ENCODE results near the gene ENTR1.
"Not testable (repeated sequence)": the region's sequence is repeated elsewhere in the genome, so short reads cannot be mapped to it uniquely, and the experiment has no call there.

The ENTR1 gene

DNA sequence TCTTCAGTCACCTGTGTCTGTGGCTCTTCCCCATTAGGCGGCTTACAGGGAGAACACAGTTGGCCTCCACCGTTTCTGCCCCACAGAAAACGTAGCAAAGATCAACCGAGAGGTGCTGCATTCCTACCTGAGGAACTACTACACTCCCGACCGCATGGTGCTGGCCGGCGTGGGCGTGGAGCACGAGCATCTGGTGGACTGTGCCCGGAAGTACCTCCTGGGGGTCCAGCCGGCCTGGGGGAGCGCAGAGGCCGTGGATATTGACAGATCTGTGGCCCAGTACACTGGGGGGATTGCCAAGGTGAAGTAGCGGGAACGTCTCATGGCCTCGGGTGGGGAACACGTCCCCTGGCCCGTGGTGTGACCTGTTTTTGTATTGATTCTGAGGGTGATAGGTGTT is 6.5 kb upstream of the ENTR1 start:
- no peak for DNase-seq

GRCh38 chr9:136416427-136416826 is 6.0 kb upstream of the ENTR1 start:
- no peak for DNase-seq

DNA sequence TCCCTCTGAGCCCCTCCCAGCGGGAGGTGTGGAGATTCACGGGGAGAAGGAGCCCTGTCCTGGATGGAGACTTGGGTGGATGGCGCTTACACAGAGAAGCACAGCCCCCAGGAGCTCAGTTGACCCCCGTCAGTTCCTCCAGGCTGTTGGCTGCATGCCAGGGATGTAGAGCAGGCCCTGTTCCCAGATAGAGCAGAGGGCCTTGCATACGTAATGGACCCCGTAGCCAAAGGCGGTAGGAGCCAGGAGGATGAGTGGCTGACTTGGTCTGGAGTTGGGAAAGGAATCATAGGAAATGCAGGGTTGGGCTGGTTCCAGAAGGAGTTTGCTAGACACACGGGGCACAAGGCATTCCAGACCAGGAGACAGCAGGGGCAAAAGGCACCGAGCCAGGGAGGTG is 2.5 kb upstream of the ENTR1 start:
- no peak for DNase-seq

DNA sequence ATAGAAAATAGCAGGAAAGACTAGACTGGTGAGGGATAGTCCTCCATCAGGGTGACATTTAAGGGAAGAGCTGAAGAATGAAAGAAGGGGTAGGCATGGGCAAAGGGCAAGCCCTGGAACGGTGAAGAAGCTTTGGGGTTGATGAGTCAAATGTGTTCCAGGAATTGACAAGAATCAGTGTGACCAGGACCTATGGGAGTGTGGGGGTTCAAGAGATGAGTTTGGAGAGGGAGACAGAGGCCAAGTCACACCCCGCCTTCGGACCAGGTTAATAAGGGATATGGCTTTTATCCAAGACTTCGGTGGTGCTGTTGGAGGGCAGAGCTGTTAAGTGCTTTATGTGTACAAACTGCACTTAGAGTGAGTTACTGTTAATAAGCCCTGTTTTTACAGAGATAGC is 964 bp upstream of the ENTR1 start:
- no peak for DNase-seq

DNA sequence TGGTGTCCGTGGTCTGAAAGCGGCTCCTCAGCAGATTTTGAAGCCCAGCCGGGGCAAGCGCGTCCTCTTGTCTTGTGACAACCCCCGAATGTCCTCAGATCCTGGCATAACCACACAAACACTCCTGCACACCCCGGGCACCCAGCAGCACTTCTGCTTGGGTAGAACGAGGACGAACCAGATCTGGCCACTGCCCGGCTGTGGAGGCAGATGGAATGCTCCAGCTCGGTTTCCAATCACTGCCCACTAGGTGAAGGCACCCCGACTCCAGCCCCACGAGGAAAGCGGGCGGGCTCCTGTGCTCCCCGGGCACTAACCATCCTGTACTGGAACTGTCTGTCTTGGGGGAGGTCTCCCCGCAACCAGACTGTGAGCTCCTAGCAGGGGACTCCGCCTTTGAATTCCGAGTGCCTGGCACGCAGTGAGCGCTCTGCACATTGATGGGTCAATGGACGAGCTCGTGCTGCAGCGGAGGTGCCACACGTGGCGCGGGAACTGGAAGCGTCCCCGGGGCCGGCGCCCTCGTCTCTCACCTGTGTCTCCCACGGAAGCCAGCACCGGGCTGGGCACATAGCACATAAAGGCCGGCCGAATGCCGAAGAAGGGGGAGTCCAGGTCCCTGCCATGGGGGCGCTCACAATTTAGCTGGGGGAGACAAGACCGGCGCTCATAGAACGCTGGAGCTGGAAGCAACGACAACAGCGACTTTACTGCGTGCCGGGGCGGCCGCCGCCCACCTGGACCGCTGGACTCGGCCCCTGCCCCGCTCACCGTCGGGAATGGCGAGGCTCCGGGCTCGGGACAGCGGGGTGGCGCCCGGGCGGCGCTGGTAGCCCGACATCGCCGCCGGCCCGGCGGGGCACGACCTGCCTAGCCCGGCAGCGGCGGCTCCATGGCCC is 608 bp downstream of the ENTR1 start:
- no peak for DNase-seq

- DNase-seq = no peak
Measured at GRCh38 chr9:136407911-136408310, 2.5 kb downstream of the ENTR1 start.

DNA sequence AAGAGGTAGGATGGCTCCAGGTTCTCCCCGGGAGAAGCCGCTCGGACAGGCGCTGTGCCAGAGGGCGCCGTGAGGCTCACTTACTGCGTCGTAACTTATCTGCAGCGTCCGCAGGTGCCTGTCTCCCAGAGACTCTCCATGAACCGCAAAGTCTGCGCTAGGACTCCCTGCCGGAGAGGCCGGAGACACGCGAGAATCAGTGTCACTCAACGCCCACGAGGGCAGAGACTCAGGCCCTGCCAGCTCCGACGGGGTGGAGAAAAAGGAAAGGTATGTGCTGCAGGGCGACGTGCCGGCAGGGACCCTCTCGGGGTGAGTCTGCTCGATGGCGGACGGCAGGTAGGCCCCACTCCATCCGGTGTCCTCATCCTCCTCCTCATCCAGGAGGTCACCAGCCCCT is 3.4 kb downstream of the ENTR1 start:
- DNase-seq = not testable (repeated sequence)

DNA sequence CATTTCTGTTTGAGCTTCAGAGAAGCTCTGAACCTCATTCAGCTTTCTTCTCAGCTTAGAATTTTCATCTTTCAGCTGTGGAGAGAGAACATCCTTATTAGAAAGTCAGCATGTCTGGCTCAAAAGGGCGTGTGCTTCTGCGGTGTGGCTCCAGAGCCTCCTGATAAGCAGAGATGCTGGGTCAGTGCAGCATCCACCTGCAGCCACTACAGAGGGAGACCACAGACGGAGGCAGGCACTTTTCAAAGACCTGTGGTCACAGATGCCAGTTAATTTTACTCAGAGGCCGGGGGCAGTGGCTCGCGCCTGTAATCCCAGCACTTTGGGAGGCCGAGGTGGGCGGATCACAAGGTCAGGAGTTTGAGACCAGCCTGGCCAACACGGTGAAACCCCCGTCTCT is 4.5 kb downstream of the ENTR1 start:
- not testable (repeated sequence) for DNase-seq

DNA sequence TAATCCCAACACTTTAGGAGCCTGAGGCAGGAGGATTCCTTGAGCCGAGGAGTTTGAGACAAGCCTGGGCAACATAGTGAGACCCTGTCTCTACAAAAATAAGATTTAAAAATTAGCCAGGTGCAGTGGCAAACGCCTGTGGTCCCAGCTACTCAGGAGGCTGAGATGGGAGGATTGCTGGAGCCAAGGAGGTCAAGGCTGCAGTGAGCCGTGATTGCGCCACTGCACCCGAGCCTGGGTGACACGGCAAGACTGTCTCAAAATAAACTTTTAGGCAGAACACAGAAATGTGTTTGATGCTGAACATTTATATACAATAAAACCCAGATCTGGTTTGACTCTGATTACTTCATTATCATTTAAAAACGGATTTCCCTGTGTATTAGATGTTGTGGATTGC is 4.9 kb downstream of the ENTR1 start:
- DNase-seq = no peak

DNA sequence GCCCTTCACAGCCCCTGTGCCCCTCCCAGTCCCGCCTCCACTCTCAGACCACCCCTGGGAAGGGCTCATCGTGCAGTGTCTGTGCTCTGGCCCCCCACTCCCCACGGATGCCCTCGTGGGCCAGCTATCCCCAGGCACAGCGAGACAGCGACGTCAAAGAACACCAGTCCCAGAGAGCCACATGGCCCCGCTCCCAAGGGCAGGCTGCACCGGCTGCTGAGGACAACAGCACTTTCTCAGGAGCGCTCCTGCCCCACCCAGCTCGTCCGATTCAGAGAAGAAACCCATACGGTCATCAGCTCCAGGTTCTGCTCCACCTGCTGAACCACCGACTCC is 5.6 kb downstream of the ENTR1 start:
- no peak for DNase-seq

DNA sequence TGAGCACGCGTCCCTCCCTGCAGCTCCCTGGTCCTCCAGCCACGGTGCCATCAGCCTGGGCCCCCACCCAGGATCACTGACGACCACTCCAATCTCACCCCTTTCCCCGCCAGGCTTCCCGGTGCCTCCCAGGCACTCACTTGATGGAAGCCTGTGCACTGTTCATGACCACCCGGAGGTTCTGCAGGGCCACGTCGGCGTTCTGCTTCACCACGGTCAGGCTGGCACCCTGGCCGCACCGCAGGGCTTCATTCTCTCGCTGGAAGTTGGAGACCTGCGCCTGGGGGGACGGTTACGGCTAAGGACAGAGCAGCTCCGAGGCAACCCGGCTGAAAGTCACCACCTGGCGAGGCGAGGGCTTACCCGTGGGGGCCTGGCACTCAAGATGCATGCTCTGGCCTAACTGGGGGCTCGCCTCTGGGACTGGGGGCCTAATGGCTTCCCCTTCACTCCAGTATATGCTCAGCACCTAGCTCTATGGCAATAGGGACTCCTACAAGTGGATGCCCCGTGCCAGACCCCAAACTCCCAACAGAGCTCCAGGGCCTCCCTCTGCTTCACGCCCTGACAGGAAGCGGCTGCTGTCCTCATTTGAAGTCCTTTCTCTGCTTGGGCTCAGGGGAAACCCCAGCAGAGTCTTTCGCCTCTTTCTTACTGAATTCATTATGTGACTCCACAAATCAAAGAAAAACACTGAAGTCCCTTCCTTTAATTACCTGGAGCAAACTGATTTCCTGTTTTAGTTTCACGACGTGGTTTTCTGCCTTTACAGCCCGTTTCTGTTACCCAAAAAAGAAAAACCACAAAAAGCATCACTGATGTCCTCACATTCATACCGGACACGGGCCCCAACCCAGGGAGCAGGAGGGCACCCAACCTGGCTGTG is 6.3 kb downstream of the ENTR1 start:
- DNase-seq = peak; percentile 11

DNA sequence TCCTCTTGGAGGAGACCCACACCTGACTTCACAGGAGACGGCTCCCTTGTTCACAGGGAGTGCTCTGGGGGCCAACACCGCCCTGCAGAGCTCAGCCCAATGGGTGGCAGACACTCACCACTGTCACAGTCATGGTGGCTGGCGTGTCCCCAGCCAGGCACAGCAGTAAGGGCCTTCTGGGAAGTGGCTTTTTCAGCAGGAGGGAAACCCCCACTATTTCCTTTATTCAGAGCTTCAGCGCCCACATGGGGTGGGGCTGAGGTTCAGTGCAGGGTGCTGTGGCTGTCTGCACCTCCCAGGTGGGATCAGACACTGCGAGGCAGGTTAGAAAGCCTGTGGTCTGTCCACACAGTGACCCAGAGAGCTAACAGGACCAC is 6.9 kb downstream of the ENTR1 start:
- DNase-seq = no peak

- no peak for DNase-seq
Measured at GRCh38 chr9:136402067-136402466, 8.3 kb downstream of the ENTR1 start.

DNA sequence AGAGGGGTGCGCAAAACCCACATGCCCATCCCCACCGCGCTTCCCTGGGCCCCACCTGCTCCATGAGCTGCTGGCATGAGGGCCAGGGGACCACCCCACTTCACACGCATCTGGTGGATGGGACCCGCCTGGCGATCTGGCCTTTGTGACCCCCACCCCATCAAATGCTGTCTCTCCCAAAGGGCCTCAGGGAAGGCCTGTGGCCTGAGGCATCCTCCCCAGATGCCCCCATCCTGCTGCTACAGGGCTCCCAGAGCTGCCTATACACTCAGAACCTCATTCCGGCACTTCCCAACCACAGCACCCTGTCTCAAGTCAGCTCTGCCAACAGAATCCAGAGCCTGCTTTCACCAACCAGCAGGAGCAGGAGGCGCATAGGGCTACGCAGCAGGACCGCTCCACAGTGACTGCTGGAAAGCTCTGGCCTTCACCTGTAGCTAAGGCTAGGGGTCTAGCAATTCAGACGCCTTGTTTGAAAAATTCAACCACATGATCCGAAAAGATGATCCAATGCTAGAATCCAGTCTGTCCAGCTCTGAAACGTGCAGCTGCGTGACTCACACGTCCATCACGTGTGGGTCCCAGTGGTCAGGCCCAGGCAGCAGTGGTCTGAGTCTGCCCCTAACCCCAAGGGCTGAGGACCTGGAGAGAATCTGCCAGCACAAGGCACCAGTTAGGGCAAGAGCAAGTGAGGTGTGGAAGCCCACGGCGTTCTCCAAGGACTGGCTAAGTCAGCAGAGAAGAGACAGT is 9.1 kb downstream of the ENTR1 start:
- no peak for DNase-seq

DNA sequence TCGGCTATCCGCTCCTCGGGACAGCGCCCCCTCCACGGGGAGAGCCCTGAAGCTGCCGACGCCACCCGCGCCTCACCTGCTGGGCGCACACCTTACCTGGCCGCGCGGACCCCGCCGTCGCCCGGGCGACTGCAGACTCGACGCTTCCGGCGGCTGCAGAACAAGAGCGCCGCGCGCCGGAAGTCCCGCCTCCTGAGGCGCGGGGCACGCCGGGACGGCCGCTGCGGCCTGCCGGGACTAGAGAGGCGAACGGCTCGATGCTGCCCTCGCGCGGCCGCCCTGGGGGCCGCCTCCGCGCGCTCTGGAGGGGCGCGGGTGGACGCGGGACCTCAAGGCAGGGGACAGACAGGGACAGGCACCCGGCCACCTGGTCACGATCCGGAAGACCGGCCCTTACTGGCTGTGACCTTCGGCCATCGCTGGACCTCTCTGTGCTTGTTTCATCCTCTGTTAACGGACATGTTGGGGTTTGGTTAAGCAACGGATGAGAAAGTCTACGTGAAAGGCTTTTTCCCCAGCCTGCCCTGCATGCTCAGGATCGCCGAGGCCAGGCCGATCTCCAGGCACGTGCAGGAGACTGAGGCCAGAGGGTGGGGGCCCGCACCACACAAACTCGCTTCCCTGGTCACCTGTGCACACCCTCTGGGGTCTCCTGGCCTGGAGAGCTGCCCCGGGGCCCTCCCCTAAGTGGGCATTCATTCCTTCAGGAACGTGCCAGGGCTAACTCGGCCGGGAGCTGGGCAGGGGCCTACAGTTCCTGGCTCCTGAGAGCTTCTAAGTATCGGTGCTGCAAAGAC is 10.2 kb downstream of the ENTR1 start, which contains the start of gene SNAPC4:
TSS of gene SNAPC4 (minus strand) at position 133 of the 797 bp plus-strand sequence. CDS start 1,742 bp downstream, outside the sequence.
- peak; percentile 72 for DNase-seq

DNA sequence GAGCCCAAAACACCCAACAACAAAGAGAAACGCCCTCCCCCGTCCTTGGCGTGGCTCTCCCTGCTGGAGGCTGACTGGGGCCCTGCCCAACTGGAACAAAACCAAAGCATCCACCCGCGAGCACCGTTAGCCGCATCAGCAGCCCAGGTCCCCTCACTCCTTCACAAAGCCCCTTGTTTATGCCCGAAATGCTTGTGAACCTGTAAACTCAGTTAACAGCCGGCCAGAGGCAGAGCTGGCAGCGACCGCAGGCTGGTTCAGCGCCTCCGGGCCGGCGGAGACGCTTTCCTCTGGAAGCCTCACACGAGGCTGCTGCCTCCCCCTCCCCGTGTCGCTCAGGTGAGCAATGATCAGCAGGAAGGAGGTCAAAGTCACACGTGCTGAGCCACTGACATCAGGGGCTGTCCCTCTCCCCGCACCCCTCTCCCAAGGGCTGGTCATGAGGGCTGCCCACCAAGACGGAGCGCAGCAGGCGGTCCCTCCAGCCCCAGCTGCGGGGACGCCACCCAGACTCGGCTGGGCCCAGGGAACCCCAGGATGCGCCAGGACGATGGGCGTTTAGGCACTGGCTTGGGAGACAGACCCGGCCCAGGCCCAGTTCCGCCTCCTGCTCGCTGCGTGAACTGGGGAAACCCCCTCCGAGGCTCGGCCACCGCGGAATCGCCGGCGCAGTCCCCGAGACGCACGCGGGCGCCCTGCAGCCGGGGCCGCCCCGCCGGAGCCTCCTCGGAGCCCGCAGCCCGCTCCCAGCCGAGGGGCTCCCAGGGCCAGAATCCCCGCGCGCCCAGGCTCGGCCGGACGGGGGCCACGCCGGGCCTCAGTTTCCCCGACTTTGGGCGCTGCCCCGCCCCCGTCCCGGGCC is 11.0 kb downstream of the ENTR1 start:
- no peak for DNase-seq

DNA sequence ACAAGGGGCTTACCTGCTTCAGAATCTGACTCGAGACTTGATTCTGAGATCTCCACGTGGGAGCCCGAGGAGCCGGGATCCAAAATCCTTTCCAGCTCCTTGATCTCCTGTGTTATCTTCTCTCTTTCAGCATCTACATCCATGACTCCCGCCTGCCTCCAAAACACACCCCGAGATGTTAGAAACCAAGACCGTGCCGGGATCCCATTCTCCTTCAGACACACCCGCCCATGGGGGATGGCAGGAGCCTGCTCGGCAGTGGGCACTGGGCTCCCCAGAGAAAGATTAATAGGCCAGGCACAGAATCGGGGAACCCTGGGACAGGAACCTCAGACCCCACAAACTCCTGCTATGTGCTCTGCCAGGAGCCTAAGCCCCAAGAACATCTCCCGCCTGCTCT is 12.1 kb downstream of the ENTR1 start:
- no peak for DNase-seq

DNA sequence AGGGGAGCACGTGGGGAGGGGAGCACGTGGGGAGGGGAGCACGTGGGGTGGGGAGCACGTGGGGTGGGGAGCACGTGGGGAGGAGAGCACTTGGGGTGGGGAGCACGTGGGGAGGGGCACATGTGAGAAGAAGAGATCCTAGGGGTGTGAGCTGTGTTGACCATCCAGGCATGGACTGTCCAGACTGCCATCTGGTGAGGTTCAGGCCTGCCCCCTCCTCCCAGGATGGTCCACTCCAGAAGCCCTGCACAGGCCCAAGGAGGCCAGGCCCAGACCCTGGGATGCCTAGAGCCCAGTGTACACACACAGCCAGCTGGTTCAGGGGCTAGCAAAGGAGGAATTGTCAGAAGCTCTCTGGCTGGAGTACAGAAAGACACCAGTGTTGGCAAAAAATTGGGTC is 12.8 kb downstream of the ENTR1 start:
- no peak for DNase-seq

GRCh38 chr9:136396219-136396515 is 14.2 kb downstream of the ENTR1 start:
- DNase-seq = no peak

DNA sequence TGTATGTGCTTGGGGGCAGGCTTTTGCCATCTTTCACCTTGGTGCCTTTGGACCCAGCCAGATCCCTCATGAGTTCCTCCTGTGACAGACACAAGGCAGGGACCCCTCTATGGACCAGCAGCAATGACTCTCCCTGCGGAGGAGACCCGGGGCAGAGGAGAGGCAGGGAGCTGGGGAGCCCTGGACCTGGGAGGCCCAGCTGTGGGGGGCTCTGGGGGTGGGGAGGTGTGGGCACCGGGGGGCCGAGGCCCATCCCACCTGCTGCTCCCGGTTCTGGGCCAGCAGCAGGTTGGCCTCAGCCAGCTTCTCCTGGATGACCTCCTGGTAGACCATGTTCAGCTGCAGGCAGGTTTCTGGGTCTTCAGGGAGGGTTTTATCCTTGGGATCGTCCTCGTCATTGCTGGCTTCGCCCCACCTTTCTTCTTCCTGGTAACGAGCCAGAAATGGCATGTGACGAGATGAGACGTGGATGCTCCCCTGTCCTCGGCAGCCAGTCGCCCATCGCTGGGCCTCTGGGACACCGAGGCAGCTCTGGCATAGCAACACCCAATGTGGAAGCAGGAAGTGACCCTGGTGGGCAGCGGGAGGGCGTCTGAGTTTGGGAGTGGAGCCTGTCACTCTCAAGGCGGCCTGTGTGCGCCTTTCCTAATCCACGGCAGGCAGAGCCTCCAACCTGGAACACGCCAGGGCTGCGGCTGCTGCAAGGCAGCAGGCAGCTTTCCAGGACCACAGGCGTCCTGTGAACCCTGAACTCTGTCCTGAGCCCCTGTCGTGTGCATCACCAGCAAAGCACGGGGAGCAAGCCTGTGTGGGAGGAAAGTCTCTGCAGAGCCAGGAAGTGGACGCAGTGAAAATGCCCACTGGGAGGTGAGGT is 14.8 kb downstream of the ENTR1 start:
- no peak for DNase-seq

DNA sequence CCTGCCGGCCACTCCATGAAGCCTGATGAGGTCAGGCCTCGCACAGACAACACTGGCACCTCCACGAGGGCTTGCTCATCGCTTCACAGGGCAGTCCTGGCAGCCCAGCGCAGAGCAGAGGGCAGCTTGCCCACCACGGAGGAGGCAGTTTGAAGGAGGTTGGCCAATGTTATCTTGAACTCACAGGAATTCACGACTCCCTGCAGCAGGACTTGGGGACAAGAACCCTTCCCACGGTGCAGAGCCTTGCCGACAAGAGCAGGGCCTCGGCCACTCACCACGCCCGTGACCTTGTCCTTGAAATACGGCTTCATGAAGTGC is 15.4 kb downstream of the ENTR1 start:
- no peak for DNase-seq
